ENCODE measurements around the gene NDUFV1.
A peak's percentile ranks its signal among the peaks of the same experiment; 100 is the strongest.

The NDUFV1 gene

GRCh38 chr11:67641338-67642172 lies 34.8 kb downstream of the NDUFV1 start:
- no peak for DNase-seq

DNA sequence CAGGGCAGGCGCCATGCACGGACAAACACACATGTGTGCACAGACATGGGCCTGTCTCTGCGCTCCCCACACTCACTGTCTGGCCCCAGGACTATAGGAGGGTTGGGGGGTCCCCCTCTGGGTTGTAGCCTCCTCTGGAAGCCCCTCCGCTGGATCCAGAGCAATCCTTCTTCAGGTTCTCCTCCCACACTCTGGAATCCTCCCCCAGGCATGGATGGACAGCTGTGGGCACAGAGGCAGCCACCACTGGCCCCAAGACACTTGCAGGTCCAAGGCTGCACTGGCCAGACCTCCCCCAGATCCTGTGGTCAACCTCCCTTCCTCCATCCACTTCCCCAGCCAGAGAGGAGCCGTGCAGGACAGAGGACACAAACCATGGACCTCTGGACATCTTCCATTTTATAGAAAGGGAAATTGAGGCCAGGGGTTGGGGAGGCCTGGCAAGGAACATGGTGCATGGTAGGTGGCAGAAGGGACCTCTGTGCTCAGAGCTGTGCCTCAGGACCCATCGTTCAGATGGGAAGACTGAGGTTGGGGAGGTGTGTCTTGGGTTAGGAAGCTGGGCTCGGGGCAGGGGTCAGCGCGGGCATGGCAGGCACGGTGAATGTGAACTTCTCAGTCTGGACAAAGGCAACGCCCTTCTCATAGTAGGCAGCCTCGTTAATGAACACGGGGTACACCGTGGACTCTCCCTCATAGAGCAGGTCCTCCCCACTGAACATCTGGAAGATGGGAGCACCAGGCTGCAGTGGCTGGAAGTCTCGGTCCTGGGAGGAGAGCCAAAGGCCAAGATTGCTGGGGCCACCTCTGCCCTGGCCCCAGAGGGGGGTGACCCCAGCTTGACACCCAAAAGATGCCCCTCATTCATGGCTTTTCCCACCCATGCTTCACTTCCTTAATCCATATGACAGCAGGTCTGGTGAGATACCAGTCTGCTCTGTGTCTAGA lies 35.7 kb downstream of the NDUFV1 start:
- no peak for DNase-seq

DNA sequence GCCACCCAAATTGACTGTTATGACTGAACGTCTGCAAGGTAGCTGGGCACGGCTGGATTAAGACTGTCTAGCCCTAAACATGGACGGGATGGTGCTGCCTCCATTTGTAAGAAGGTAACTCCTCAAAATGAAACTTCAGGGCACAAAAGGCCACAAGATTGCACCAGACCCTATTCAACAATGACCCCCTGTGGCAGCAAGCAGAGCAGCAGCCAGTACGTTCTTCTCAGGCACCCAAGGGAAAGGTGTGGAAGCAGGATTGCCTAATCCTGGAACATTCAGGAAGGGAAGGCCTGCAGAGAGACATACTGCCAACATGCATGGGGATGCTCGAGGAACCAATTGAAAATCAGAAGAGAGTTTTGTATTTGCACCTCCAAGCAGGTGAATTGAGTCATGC lies 37.3 kb downstream of the NDUFV1 start:
- peak in 1 of 2 experiments; percentile 53 for DNase-seq

DNA sequence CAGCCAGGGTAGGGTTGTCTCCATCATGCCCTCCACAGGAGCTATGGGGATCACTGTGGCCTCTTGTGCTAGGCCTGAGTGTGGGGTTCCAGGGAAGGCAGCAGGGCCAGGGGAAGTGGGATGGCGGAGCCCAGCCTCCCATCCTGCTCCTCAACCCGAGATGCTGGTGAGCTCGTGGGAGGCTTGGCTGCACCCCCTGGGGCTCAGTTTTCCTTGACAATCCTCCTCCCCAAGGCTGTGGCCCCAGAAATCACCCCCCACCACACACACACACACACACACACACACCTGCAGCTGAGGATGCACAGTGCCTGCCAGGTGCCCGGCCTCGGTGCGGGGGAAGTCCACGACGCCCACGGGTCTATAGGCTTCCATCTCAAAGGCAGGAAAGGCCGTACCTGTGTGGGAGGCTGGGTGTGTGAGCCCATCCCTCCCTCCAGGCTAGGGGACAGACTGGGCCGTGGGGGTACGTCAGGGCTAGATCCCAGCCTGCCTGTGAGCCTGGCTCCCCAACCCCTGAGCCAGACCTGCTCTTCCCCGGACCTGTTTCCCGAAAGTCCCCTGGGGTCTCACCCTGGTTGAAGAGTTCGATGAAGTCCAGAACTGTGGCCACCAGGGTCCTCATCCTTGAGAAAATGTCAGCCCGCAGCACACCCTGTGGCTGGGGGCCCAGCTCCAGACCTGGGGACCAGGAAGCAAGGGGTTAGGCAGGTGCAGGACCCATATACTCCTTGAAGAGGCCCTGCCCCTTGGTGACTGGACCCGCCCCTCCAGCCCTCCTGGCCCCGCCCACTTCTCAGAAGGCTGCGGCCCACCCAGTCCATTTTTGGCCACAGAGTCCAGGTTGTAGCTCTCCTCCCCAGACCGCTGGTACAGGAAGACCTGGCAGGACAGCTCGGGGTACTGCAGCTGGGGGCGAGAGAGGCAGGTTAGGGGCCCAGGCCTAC lies 38.0 kb downstream of the NDUFV1 start:
- no peak for DNase-seq

GRCh38 chr11:67645521-67646461 lies 39.1 kb downstream of the NDUFV1 start:
- no peak for DNase-seq

DNA sequence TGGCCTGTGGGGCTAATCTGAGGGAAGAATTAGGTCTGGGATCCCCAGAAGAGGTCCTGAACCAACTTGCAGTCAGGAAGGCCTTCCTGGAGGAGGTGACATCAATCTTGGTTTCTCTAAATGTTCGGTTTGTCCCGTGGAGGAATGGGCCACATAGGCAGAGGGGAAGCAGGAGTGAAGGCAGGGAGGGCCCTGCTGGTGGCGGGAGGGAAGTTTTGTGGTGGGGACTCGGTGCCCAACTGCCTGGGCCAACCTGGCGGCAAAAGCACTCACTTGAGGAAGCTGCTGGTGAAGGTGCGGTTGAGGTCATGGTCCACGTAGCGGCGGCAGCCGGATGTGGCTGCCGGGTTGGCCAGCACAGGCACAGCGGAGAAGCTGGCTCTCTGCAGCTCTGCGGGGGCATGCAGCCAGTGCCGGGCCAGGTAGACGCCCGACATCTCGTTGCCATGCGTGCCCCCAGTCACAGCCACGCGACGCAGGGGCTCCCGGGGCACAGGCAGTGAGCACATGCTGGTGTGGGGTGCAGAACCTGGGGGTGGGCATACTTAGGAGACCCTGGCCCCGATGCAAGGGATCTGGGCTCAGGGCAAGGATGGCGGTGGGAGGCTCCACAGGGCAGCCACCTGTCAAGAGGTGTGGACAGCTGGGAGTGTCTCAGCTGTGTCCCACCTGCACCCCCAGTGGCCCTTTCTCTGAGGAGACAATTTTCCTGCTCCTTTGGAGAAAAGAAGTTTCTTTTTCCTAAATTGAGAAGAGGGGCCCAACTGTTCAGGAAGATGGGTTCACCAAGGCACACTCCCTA lies 40.0 kb downstream of the NDUFV1 start:
- no peak for DNase-seq

DNA sequence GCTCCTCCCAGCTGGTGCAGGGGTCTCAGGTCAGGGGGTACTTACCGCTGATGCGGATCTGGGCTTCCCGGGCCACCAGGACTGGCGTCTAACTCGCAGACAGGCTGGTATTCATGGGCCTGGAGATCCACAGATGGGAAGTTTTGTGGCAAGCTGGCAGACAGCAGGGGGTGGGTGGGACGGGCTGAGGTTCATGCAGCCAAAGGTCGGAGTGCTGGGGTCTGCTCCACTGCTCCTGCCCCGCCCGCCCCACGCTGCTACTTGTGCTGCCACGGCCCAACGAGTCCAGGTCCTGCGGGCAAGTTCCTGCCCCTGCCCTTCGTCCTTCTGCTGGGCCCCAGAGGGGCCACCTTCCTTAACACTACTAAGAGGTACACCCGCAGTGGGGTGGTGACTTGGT lies 40.7 kb downstream of the NDUFV1 start:
- no peak for DNase-seq

DNA sequence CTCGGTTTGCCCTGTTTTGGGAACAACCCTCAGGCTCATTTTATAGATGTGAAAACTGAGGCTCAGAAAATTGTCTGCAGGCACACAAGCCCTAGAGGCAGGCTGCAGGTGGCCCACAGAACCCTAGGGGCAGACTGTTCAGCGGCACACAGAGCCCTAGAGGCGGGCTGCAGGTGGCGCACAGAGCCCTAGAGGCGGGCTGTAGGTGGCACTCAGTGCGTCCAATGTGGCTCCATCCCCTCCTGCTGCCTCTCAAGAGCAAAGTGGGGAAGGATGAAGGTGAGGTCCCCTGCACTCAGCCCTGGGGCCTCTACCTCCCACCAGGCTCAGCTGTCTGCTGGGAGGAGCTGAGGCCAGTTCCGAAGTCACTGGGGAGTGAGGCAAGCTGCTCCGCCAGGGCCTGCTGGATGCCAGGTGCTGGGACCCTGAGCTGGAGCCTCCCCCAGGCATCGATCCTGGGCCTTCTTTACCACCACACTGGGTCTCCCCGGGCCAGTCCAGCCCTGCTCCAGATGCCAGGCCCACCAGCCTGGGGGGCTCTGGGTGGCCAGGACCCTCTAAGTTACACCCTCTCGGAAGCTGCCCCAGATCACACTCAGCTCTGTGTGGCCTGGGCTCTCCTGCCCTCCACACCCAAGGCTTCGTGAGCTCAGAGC lies 41.5 kb downstream of the NDUFV1 start:
- peak in 1 of 2 experiments; percentile 24 for DNase-seq

- DNase-seq, result no peak
Measured at GRCh38 chr11:67648796-67649613, 42.3 kb downstream of the NDUFV1 start.

- peak in 1 of 2 experiments; percentile 38 for DNase-seq
Measured at GRCh38 chr11:67649634-67650510, 43.1 kb downstream of the NDUFV1 start.

DNA sequence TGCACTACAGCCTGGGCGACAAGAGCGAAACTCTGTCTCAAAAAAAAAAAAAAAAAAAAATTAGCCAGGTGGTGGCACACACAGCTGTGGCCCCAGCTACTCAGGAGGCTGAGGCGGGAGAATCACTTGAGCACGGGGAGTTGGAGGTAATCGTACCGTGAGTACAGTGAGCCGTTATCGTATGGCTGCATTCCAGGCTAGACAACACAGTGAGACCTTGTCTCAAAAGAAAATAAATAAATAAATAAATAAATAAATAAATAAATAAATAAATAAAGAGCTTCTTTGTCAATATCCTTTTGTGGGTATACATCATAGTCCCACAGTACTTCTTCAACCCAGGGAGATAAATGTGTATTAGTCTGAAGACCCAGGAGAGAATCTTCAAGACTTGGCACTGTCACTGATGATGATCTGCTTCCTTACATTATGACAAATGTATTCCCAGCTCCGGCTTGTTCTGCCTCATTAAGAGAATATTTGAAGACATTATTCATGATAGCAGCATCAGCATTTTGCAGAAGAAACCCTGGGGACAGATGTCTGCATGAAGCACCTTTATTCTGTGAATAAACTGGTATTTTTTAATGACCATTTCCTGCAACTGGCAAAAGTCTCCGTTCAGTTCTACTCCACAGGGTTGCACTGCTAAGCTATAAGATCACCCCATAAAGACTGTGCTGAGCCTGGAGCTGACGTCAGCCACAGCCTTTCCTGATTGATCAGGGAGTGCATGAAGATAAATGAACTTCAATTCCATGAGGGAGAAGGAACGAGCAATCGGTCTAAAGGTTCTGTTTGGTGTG lies 45.4 kb downstream of the NDUFV1 start:
- DNase-seq, result no peak

GRCh38 chr11:67652965-67653845 lies 46.5 kb downstream of the NDUFV1 start:
- DNase-seq, result no peak

GRCh38 chr11:67654225-67654624 lies 47.5 kb downstream of the NDUFV1 start:
- DNase-seq, result no peak

GRCh38 chr11:67656278-67656922 lies 49.7 kb downstream of the NDUFV1 start:
- DNase-seq, result no peak

- DNase-seq, result no peak
Measured at GRCh38 chr11:67657300-67657699, 50.6 kb downstream of the NDUFV1 start.
